GM19395 (cell line): ENCODE measurements around the gene PIH1D1.
A peak's percentile ranks its signal among the peaks of the same experiment; 100 is the strongest.

Source experiments
- ATAC-seq: cut with Tn5 transposase; IDR thresholded peaks from one replicate; pipeline ENCODE4 v1.9.1; 2021; ENCODE audit warnings: mild to moderate bottlenecking, moderate library complexity; ENCODE audit not compliant: unreplicated experiment

Gene PIH1D1

DNA sequence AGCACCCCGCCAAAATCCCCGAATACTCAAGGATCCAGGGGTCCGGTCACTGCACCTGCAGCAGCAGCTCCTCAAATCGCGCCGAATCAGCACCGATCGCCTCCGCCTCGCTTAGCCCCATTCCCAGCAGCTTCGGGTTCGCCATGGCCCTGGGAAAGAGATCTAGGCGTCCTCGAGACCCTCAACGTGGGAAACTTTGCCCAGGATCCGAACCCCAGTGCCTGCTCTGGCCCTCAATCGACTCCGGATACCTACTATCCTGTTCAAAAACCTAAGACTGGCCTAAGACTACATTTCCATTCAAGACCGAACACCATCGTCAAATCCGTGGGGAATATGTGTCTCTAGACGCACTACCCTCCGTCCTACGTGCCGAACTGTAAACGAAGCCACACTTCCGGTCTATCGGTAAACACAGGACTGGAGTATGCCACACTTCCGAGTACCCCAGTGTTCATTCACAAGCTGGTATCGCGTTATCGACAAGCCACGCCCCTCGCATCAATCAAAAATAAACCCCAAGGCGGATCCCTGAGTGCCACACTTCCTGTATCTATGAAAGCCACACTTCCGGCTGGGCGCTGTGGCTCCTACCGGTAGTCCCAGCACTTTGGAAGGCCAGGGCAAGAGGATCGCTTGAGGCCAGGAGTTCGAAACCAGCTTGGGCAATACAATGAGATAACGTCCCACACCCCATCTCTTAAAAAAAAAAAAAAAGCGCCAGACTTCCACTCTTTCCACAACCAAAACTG lies at the start of gene PIH1D1:
Gene PIH1D1, minus strand, starts transcription at position 385 of the 752 bp plus-strand sequence. Its CDS starts 240 bp downstream, at position 145.
- ATAC-seq, result peak; percentile 64

GRCh38 chr19:49499030-49499670 lies 47.5 kb upstream of the PIH1D1 start:
- ATAC-seq, result no peak

GRCh38 chr19:49498475-49498874 lies 46.9 kb upstream of the PIH1D1 start:
- ATAC-seq, result no peak

DNA sequence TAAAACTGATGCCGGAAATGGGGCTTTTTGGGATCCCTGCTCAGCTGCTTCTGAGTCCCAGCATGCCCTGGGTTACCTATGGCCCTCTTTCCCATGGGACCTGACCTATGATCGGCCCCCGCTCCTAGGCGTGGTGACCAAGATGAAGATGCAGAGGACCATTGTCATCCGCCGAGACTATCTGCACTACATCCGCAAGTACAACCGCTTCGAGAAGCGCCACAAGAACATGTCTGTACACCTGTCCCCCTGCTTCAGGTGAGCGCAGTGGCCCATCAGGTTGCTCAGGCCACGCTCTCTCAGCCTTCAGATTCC lies 46.1 kb upstream of the PIH1D1 start:
- ATAC-seq, result no peak

DNA sequence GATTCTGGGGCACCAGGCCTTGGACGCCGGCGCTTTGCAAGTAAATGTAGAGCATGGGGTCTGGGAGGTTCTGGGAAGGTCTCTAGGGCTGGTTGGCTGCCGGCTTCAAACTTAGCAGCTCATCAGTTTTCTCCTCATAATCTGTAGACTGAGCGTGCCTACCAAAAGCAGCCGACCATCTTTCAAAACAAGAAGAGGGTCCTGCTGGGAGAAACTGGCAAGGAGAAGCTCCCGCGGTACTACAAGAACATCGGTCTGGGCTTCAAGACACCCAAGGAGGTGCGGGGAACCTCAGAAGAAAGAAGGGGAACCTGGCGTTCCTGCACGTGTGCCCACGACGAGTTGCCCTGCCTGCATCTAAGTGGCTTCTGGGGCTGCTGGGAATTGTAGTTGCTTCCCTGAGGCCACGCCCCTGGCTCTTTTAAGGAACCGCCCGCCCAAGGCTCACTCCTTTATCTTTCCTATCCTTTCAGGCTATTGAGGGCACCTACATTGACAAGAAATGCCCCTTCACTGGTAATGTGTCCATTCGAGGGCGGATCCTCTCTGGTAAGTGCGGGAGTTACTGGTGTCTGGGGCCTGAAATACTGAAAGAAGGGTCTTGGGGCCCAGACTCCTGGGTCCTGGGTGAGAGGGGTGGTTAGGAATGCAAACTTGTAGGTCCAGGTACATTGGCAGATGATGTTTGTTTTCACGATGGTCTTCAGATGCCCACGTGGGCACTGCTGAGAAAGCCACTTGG lies 45.6 kb upstream of the PIH1D1 start:
- no peak for ATAC-seq

GRCh38 chr19:49496574-49497008 lies 45.0 kb upstream of the PIH1D1 start:
- ATAC-seq, result no peak

- ATAC-seq, result no peak
Measured at GRCh38 chr19:49492573-49493405, 41.2 kb upstream of the PIH1D1 start.

GRCh38 chr19:49491804-49492572 lies 40.4 kb upstream of the PIH1D1 start:
- no peak for ATAC-seq

GRCh38 chr19:49491030-49491803 lies 39.6 kb upstream of the PIH1D1 start:
- no peak for ATAC-seq

- ATAC-seq, result no peak
Measured at GRCh38 chr19:49490287-49491029, 38.8 kb upstream of the PIH1D1 start.

DNA sequence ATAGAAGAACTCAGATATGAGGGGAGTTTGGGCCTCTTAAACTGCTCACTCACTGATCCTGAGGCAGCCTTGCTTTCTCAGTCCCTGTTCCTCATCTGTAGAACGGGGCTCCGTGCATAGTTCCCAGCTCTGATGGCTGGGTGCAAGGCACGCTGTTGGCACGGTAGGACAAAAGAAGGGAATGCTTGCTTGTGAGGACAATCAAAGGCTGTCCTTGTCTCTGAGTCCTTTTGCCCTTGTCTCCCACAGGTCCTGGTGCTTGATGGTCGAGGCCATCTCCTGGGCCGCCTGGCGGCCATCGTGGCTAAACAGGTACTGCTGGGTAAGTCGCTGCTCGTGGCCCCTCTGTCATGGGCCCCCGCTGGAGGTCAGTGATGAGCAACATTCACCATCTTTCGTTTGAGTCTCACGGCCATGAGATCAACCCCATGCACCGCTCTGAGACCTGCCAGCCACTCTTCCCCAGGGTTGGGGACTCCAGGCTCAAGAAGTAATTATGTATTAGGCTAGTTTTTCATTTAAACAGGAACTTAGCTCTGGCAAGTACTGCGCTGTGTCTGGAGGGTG lies 38.1 kb upstream of the PIH1D1 start:
- ATAC-seq, result no peak

DNA sequence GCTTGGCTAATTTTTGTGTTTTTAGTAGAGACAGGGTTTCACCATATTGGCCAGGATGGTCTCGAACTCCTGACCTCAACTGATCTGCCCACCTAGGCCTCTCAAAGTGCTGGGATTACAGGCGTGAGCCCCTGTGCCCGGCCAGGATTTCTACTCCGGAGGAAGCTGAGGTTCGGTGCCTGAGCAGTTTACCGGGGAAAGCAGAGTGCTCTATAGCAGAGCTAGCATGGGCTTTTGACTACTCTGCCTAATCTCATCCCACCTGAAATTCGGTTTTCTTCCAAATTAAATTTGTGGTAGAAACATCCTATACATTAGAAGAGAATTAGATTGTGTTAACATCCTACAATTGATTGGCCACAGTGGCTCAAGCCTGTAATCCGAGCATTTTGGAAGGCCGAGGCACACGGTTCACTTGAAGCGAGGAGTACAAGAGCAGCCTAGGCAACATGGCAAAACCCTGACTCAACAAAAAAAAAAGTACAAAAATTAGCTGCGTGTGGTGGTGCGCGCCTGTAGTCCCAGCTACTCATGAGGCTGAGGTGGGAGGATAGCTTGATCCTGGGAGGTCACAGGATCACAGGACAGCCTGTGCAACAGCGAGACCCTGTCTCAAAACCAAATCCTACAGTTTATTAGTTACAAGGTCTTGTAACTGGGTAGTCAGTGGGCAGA lies 37.4 kb upstream of the PIH1D1 start:
- ATAC-seq, result no peak

DNA sequence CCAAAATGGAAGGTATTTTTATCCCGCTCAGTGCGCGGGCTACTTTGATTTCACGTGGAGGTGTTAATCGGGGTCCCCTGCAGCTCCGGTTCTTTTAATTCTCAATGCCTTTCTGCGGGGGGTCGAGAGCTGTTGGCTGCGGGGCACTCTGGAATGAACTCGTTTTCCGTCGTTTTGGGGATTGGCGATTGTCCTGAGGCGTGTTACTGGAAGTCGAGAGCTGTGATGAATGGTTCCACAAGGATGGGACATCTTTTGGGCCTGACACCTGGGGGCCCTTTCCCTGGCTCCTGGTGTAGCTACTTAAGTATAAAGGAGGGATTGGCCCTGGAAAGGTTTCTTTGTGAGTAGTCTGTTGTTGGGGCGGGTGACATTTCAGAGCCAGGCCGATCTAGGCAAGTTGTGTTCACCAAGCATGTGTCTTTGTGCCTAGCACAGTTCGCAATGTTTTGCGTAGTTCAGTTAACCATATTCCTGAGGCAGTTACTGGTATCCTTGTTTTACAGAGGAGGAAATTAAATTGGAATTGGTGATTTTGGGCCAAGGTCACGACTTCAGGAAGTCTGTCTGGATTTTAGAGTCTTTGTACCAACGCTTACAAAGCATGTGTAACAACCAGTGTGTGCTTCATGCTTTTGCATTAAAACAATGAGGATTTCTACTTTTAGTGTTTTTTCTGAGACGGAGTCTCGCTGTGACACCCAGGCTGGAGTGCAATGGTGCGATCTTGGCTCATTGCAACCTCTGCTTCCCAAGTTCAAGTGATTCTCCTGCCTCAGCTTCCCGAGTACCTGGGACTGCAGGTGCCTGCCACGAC lies 36.6 kb upstream of the PIH1D1 start:
- ATAC-seq, result no peak

DNA sequence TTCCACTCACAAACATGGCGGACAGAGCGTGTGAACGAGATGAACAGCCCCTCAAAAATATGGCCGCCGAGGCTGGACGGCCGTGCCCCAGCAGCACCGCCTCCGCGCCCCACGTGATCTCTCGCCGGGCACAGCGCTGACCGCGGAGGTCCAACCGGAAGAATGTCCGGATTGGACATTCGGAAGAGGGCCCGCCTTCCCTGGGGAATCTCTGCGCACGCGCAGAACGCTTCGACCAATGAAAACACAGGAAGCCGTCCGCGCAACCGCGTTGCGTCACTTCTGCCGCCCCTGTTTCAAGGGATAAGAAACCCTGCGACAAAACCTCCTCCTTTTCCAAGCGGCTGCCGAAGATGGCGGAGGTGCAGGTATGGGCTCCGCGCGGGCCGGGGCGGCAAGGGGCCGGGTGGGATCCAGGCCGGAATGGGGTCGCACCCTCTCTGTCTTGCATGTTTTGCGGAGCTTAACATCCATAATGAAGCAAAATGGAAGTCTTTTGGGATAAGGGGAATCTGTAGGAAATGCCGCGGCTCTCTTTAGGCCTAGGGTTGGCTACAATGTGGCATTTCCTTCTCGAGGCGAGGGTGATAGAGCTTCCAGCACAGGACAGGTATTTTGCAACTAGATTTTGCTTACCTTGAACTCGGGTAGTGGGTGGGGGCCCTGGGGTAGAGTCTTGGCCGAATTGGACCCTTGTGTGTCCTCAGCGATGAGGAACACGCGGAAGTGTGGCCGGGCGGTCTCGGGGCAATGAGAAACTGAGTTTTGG lies 35.8 kb upstream of the PIH1D1 start, which contains the start of gene RPL13A:
Gene RPL13A, plus strand, starts transcription at position 332 of the 769 bp plus-strand sequence. Its CDS starts 22 bp downstream, at position 354.
- peak; percentile 82 for ATAC-seq

DNA sequence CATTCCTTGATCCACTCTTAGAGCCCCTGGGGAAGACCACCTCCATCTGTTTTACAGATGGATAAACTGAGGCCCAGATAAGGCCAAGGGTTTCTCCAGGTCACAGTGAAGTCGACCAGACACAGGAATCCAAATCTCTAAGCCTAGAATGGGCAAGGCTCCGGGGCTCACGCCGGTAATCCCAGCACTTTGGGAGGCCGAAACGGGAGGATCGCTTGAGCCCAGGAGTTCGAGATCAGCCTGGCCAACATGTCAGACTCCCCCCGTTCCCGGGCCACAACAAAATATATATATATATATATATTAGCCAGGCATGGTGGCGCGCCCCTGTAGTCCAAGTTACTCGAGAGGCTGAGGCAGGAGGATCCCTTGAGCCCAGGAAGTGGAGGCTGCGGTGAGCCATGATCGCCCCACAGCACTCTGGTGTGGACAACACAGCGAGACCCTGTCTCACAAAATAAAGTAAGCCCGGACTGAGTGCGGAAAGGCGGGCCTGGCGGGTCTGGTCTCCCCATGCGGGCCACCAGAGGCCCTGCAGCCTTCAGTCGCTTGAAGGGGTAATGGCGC lies 35.2 kb upstream of the PIH1D1 start:
- ATAC-seq, result no peak

- ATAC-seq, result no peak
Measured at GRCh38 chr19:49486232-49486631, 34.6 kb upstream of the PIH1D1 start.
